ENCODE data around the gene NTN4.
"Not testable (repeated sequence)": the region's sequence is repeated elsewhere in the genome, so short reads cannot be mapped to it uniquely, and the experiment has no call there.

Gene NTN4

GRCh38 chr12:95705143-95705542, 85.4 kb downstream of the NTN4 start:
- DNase-seq = no peak

GRCh38 chr12:95703986-95704385, 86.6 kb downstream of the NTN4 start:
- no peak for DNase-seq

GRCh38 chr12:95701722-95702418, 88.7 kb downstream of the NTN4 start:
- no peak for DNase-seq

- DNase-seq = no peak
Measured at GRCh38 chr12:95701275-95701674, 89.3 kb downstream of the NTN4 start.

GRCh38 chr12:95700316-95700785, 90.2 kb downstream of the NTN4 start:
- no peak for DNase-seq

GRCh38 chr12:95699579-95699978, 91.0 kb downstream of the NTN4 start:
- DNase-seq = no peak

GRCh38 chr12:95694136-95694535, 96.4 kb downstream of the NTN4 start:
- DNase-seq = no peak

GRCh38 chr12:95693689-95694088, 96.9 kb downstream of the NTN4 start:
- DNase-seq = peak in 1 of 2 experiments; percentile 9

GRCh38 chr12:95690861-95691635, 99.5 kb downstream of the NTN4 start:
- no peak for DNase-seq

GRCh38 chr12:95687937-95688336, 102.6 kb downstream of the NTN4 start:
- no peak for DNase-seq

GRCh38 chr12:95683418-95683817, 107.1 kb downstream of the NTN4 start:
- DNase-seq = no peak

- DNase-seq = no peak
Measured at GRCh38 chr12:95681210-95681765, 109.3 kb downstream of the NTN4 start.

GRCh38 chr12:95678684-95679083, 111.9 kb downstream of the NTN4 start:
- no peak for DNase-seq

- not testable (repeated sequence) for DNase-seq
Measured at GRCh38 chr12:95677782-95678181, 112.8 kb downstream of the NTN4 start.

- DNase-seq = peak; percentile 90 to 98
Measured at GRCh38 chr12:95674631-95675030, 115.9 kb downstream of the NTN4 start.

- DNase-seq = peak; percentile 66 to 94
Measured at GRCh38 chr12:95674163-95674562, 116.4 kb downstream of the NTN4 start.

GRCh38 chr12:95673576-95673975, 117.0 kb downstream of the NTN4 start:
- no peak for DNase-seq

- DNase-seq = no peak
Measured at GRCh38 chr12:95672166-95672565, 118.4 kb downstream of the NTN4 start.

- no peak for DNase-seq
Measured at GRCh38 chr12:95671265-95671664, 119.3 kb downstream of the NTN4 start.

GRCh38 chr12:95663525-95663924, 127.0 kb downstream of the NTN4 start:
- no peak for DNase-seq

- DNase-seq = no peak
Measured at GRCh38 chr12:95661360-95661759, 129.2 kb downstream of the NTN4 start.

- no peak for DNase-seq
Measured at GRCh38 chr12:95658386-95658785, 132.2 kb downstream of the NTN4 start.

- DNase-seq = not testable (repeated sequence)
Measured at GRCh38 chr12:95654665-95655064, 135.9 kb downstream of the NTN4 start.

Data from NCI-H1930 (cell line).